BE2C (cell line): ENCODE data around the gene JAKMIP1.

Source experiments
- DNase-seq: peaks from one replicate; pipeline ENCODE4 v3.0.0-alpha.2; 2020
- H3K27me3 ChIP-seq: fragments of 250-450 bp; sonication (Bioruptor Pico); 2 replicates; pipeline ENCODE4 v1.5.1; 2020; ENCODE audit warnings: mild to moderate bottlenecking
- H3K36me3 ChIP-seq: fragments of 250-450 bp; sonication (Bioruptor Pico); 2 replicates; pipeline ENCODE4 v1.5.1; 2020; ENCODE audit warnings: mild to moderate bottlenecking
- H3K4me1 ChIP-seq: fragments of 250-450 bp; sonication (Bioruptor Pico); 2 replicates; pipeline ENCODE4 v1.5.1; 2020
- H3K4me3 ChIP-seq: 2 replicates; pipeline ENCODE4 v1.5.1; 2011; ENCODE audit warnings: low read depth, low read length
- H3K9me3 ChIP-seq: fragments of 250-450 bp; sonication (Bioruptor Pico); 2 replicates; pipeline ENCODE4 v1.5.1; 2020
- TF ChIP-seq, protein P1 (sequence below): IDR thresholded peaks from 2 replicates; pipeline ENCODE4 v1.5.1; 2012; ENCODE audit warnings: mild to moderate bottlenecking, low read depth, low read length

JAKMIP1 gene

DNA sequence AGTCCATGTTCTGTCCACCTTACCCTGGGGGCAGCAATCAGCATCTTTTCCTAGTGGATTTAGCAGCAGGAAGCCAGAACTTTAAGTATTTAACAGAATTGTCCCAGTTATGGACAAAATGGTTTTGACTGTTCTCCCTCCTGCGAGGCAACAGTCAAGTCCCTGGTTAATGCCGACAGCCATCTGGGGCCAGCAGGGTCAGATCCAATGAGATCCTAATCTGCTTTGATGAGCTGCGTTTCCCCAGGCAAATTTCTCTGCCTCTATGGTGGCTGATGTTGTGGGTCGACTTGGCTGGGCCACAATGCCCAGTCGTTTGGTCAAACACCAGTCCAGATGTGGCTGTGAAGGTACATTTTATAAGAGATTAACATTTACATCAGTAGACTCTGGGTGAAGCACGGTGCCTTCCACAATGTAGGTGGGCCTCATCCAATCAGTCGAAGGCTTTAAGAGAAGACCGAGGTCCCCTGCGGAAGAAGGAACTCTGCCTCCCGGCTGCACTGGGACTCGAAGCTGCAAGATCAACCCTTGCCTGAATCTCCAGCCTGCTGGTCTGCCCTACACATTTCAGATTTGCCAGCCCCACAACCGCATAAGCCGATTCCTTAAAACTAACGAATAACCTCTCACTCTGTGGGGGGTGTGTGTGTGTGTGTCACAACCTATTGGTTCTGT, 93.1 kb downstream of the JAKMIP1 start:
- Histone ChIP-seq H3K9me3 (no peaks in the 10 kb centered on the region), H3K4me1 (peaks cover 6% of the 10 kb centered on the region), H3K36me3 (peaks cover 2% of the 10 kb centered on the region; the same call in 1 of the 2 replicates), H3K27me3 (no peaks in the 10 kb centered on the region), H3K4me3 (no peak overlapping the region)
- TF ChIP-seq, protein P1, sequence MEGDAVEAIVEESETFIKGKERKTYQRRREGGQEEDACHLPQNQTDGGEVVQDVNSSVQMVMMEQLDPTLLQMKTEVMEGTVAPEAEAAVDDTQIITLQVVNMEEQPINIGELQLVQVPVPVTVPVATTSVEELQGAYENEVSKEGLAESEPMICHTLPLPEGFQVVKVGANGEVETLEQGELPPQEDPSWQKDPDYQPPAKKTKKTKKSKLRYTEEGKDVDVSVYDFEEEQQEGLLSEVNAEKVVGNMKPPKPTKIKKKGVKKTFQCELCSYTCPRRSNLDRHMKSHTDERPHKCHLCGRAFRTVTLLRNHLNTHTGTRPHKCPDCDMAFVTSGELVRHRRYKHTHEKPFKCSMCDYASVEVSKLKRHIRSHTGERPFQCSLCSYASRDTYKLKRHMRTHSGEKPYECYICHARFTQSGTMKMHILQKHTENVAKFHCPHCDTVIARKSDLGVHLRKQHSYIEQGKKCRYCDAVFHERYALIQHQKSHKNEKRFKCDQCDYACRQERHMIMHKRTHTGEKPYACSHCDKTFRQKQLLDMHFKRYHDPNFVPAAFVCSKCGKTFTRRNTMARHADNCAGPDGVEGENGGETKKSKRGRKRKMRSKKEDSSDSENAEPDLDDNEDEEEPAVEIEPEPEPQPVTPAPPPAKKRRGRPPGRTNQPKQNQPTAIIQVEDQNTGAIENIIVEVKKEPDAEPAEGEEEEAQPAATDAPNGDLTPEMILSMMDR = no peak
- DNase-seq = no peak

DNA sequence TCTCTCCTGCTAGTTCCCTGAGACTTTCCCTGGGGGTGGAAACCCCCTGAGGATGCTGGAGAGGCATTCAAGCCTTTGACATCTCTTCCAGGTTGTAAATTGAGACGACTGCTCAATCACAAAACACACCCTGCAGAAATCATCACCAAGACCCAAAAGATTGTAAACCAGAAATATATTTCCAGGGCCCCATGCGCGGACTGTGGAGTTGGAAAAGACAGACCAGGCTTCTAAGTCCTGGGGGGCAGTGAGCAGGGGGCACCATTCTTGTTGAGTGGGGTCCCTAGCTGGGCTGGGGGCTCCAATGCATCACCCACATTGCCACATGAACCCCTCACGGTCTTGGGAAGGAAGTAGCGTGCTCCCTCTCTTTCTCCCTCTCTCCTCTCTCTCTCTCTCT, 94.2 kb downstream of the JAKMIP1 start:
- Histone ChIP-seq H3K9me3 (no peaks in the 10 kb centered on the region), H3K4me3 (no peak overlapping the region), H3K36me3 (peaks cover 2% of the 10 kb centered on the region; the same call in 1 of the 2 replicates), H3K27me3 (no peaks in the 10 kb centered on the region), H3K4me1 (peaks cover 6% of the 10 kb centered on the region)
- no peak for DNase-seq
- TF ChIP-seq, protein P1 = no peak

DNA sequence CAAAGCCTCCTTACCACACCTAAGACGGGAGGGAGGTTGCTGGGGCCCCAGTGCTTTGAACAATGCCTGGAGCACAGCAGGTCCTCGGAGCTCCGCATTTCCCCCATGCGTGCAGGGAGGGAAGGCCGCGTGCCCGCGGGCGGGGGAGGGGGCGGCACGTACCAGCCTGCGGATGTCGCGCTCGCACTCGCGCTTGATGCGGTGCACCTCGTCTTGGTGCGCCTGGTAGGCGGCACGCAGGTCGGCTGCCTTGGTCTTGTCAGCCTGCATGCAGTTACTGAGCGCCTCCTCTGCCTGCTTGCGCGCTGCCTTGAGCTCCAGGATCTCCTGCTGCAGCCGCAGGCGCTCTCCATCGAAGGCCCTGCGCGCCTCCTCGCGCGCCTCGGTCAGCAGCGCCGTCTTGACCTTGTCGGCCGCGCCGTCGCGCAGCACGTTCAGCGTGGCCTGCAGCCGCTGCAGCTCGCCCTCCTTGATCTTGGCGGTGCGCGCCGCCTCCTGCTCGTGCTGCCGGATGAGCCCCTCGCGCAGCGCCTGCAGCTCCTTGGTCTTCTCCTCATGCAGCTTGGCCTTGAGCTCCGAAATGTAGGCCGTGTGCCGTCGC, 94.9 kb downstream of the JAKMIP1 start:
- H3K36me3 ChIP-seq = peaks cover 2% of the 10 kb centered on the region; the same call in 1 of the 2 replicates
- H3K27me3 ChIP-seq = no peaks in the 10 kb centered on the region
- H3K4me3 ChIP-seq = no peak overlapping the region
- no peaks in the 10 kb centered on the region for H3K9me3 ChIP-seq
- H3K4me1 ChIP-seq = peaks cover 6% of the 10 kb centered on the region
- no peak for DNase-seq
- TF ChIP-seq, protein P1 = no peak

DNA sequence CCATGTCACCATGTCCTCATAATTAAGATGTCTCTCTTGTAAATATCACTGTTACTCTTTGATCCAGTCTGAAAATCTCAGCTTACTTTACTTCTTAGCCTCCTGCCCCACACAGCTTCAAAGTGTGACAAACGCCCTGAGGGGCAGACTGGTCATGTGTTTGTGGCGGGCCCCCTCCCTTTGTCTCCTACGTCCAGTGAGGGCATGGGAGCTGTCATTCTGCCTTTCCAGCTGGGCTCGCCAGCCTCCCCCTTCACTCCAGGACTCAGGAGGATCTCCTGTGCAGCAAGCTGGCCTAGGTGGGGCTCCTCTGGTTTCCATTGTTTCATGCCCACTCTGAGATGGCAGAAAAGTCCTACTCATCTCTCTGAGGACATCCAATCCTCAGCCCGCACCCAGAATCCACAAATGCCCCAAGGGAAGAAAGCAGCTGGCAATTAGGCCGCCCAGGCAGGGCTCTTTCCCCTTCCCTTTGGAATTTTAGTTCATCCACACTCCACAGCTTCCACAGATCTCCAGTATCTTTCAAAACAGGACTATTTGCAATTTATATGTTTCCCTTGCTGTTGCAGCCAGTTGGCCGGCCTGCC, 95.7 kb downstream of the JAKMIP1 start:
- Histone ChIP-seq H3K4me1 (no peaks in the 10 kb centered on the region; the same call in 1 of the 2 replicates), H3K27me3 (no peaks in the 10 kb centered on the region), H3K9me3 (no peaks in the 10 kb centered on the region), H3K4me3 (no peak overlapping the region), H3K36me3 (peaks cover 2% of the 10 kb centered on the region; the same call in 1 of the 2 replicates)
- TF ChIP-seq, protein P1 = no peak
- no peak for DNase-seq

DNA sequence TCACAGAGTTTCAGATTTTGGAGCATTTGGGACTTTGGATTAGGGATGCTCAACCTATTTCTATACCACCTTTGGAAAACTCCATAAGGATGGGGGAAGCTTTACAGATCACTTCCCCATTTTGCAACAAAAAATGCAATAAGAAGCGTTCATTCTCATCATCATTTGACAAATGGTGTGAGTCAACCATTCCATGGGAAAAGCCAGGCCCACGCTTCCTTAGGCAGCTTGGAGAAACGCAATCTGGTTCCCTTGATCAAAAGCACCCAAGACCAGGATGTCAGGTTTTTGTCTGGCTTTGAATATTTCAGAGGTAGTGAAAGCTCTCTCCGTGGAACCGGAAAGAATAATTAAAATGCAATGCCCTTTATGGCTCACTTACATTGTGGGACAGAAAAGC, 102.8 kb downstream of the JAKMIP1 start:
- H3K4me3 ChIP-seq = no peak overlapping the region
- no peaks in the 10 kb centered on the region for H3K36me3 ChIP-seq
- no peaks in the 10 kb centered on the region for H3K27me3 ChIP-seq
- no peak for DNase-seq
- H3K9me3 ChIP-seq = no peaks in the 10 kb centered on the region
- TF ChIP-seq, protein P1 = no peak
- no peaks in the 10 kb centered on the region for H3K4me1 ChIP-seq

DNA sequence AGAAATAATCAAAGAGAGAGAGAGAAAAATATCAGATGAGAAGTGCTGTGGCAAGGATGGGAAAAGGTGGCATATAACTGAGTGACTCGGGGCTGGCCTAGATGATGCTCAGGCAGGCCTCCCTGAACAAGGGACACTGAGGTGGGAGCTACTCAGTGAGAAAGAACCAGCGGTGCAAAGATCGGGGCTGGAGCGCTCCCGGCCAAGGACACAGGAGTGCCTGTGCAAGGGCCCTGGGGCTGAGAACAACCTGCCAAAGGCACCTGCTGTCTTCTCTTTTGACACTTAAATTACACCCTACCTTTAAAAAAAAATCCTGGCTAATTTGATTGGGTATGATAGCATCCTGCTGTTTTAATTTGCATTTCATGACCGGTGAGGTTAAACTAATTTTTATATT, 104.5 kb downstream of the JAKMIP1 start:
- H3K4me1 ChIP-seq = no peaks in the 10 kb centered on the region
- H3K4me3 ChIP-seq = no peak overlapping the region
- no peaks in the 10 kb centered on the region for H3K27me3 ChIP-seq
- H3K9me3 ChIP-seq = no peaks in the 10 kb centered on the region
- TF ChIP-seq, protein P1 = no peak
- no peaks in the 10 kb centered on the region for H3K36me3 ChIP-seq
- DNase-seq = no peak
